IMR-90 (cell line): ENCODE measurements around the gene IL34. TPM values are rescaled to one million over a fixed set of nuclear protein-coding genes. Genes with fewer than 3 reads are reported as not detected.

Source experiments
- ATAC-seq: fragments of 200-7000 bp; cut with Tn5 transposase; 2 replicates; pipeline ENCODE4 v1.9.1; 2020; ENCODE audit warnings: low read depth, mild to moderate bottlenecking, moderate library complexity
- BruUV-seq: library from RNA; stranded (reverse); fragments of 400-500 nt; replicated peaks from 2 replicates; lab custom pipeline; 2021; lab: Mats Ljungman, UMichigan
- CTCF ChIA-PET: fragments of 300-600 bp; formaldehyde crosslinking; extraction: SDS; loops from one replicate; lab custom pipeline; 2021; ENCODE audit warnings: antibody characterized with exemption; lab: Yijun Ruan, JAX
- POLR2A ChIA-PET: fragments of 300-600 bp; sonication (Branson Sonifier 250); formaldehyde crosslinking; loops from one replicate; lab custom pipeline; 2022; ENCODE audit warnings: antibody characterized with exemption; ENCODE audit not compliant: unreplicated experiment; lab: Charles Lee
- DNase-seq: peaks from one replicate; pipeline ENCODE4 v3.0.0; 2013
- H2AFZ ChIP-seq: replicated peaks from 2 replicates; pipeline ENCODE3; 2013; ENCODE audit warnings: low read length, mild to moderate bottlenecking; ENCODE audit not compliant: poor library complexity
- H2AK5ac ChIP-seq: 2 replicates; pipeline ENCODE4 v1.6.1; 2013; ENCODE audit warnings: low read depth, low read length, inconsistent platforms
- H2AK9ac ChIP-seq: replicated peaks from 2 replicates; pipeline ENCODE3; 2013; ENCODE audit warnings: mild to moderate bottlenecking, low read depth, low read length, moderate library complexity; ENCODE audit not compliant: poor library complexity
- H2BK120ac ChIP-seq: 2 replicates; pipeline ENCODE4 v1.6.1; 2013; ENCODE audit warnings: low read depth, low read length, inconsistent platforms
- H2BK15ac ChIP-seq: 3 replicates; pipeline ENCODE4 v1.6.1; 2013; ENCODE audit warnings: low read depth, low read length, inconsistent platforms
- H2BK20ac ChIP-seq: 2 replicates; pipeline ENCODE4 v1.6.1; 2013; ENCODE audit warnings: low read depth, mild to moderate bottlenecking, inconsistent platforms, low read length, moderate library complexity
- H2BK5ac ChIP-seq: 2 replicates; pipeline ENCODE4 v1.6.1; 2013; ENCODE audit warnings: mild to moderate bottlenecking, low read depth, low read length, inconsistent platforms; ENCODE audit not compliant: poor library complexity, severe bottlenecking
- H3K14ac ChIP-seq: replicated peaks from 2 replicates; pipeline ENCODE4 v1.6.1; 2013; ENCODE audit warnings: low read depth, low read length, inconsistent platforms
- H3K18ac ChIP-seq: 2 replicates; pipeline ENCODE4 v1.6.1; 2013; ENCODE audit warnings: low read depth, low read length, control low read depth
- H3K23ac ChIP-seq: 2 replicates; pipeline ENCODE4 v1.6.1; 2013; ENCODE audit warnings: low read depth, low read length, inconsistent platforms
- H3K27ac ChIP-seq: 2 replicates; pipeline ENCODE4 v1.5.1; 2013; ENCODE audit warnings: mild to moderate bottlenecking, control low read depth, low read length; ENCODE audit not compliant: insufficient read depth
- H3K27me3 ChIP-seq: 2 replicates; pipeline ENCODE4 v1.6.1; 2013; ENCODE audit warnings: low read length; ENCODE audit not compliant: control insufficient read depth, insufficient read depth
- H3K36me3 ChIP-seq: 2 replicates; pipeline ENCODE4 v1.6.1; 2013; ENCODE audit warnings: low read length, mixed read lengths; ENCODE audit not compliant: control insufficient read depth, insufficient read depth
- H3K4ac ChIP-seq: 2 replicates; pipeline ENCODE4 v1.6.1; 2013; ENCODE audit warnings: low read depth, low read length, inconsistent platforms
- H3K4me1 ChIP-seq: 2 replicates; pipeline ENCODE4 v1.6.1; 2013; ENCODE audit warnings: low read length, mixed read lengths; ENCODE audit not compliant: control insufficient read depth, insufficient read depth
- H3K4me2 ChIP-seq: 2 replicates; pipeline ENCODE4 v1.6.1; 2013; ENCODE audit warnings: low read depth, mild to moderate bottlenecking, control low read depth, low read length, moderate library complexity
- H3K4me3 ChIP-seq: 2 replicates; pipeline ENCODE4 v1.5.1; 2013; ENCODE audit warnings: low read depth, mild to moderate bottlenecking, control low read depth, low read length, moderate library complexity; ENCODE audit not compliant: insufficient read depth
- H3K56ac ChIP-seq: 2 replicates; pipeline ENCODE4 v1.6.1; 2013; ENCODE audit warnings: low read length, inconsistent platforms; ENCODE audit not compliant: insufficient read depth; ENCODE audit errors: extremely low read depth
- H3K79me1 ChIP-seq, 2 experiments: 2 replicates each; pipeline ENCODE4 v1.6.1; 2013; ENCODE audit warnings: low read length in 2 of 2, inconsistent platforms in 1 of 2, low read depth in 1 of 2
- H3K9ac ChIP-seq: 2 replicates; pipeline ENCODE4 v1.6.1; 2013; ENCODE audit warnings: low read depth, low read length, control low read depth
- H3K9me1 ChIP-seq: 2 replicates; pipeline ENCODE4 v1.6.1; 2013; ENCODE audit warnings: low read length, inconsistent platforms; ENCODE audit not compliant: insufficient read depth
- H3K9me3 ChIP-seq: 2 replicates; pipeline ENCODE4 v1.6.1; 2013; ENCODE audit warnings: low read length; ENCODE audit not compliant: control insufficient read depth, insufficient read depth
- H4K20me1 ChIP-seq: 2 replicates; pipeline ENCODE4 v1.6.1; 2013; ENCODE audit warnings: low read length, inconsistent platforms; ENCODE audit not compliant: insufficient read depth
- H4K5ac ChIP-seq: 2 replicates; pipeline ENCODE4 v1.6.1; 2013; ENCODE audit warnings: mild to moderate bottlenecking, low read depth, low read length, control low read depth
- H4K8ac ChIP-seq, 2 experiments: 2 replicates each; pipeline ENCODE4 v1.6.1; 2013; ENCODE audit warnings: low read depth in 2 of 2, low read length in 2 of 2, control low read depth in 1 of 2, inconsistent platforms in 1 of 2
- H4K91ac ChIP-seq: 2 replicates; pipeline ENCODE4 v1.6.1; 2013; ENCODE audit warnings: low read depth, low read length, inconsistent platforms; ENCODE audit not compliant: insufficient read depth
- CHD1 ChIP-seq: IDR thresholded peaks from 2 replicates; pipeline ENCODE4 v1.6.1; 2012; ENCODE audit warnings: low read depth, low read length, improper control_type of control experiment
- MAFK ChIP-seq: IDR thresholded peaks from 2 replicates; pipeline ENCODE4 v1.6.1; 2012; ENCODE audit warnings: low read depth, low read length, improper control_type of control experiment
- MAZ ChIP-seq: IDR thresholded peaks from 2 replicates; pipeline ENCODE4 v1.6.1; 2012; ENCODE audit warnings: low read depth, mild to moderate bottlenecking, low read length, improper control_type of control experiment, moderate library complexity, borderline replicate concordance
- MXI1 ChIP-seq: IDR thresholded peaks from 2 replicates; pipeline ENCODE4 v1.6.1; 2012; ENCODE audit warnings: low read depth, mild to moderate bottlenecking, low read length, moderate library complexity, borderline replicate concordance
- NFE2L2 ChIP-seq: fragments of 150-350 bp; IDR thresholded peaks from 2 replicates; pipeline ENCODE4 v1.6.1; 2016; ENCODE audit warnings: low read depth, mild to moderate bottlenecking, low read length
- POLR2A ChIP-seq: IDR thresholded peaks from 2 replicates; pipeline ENCODE4 v1.6.1; 2012; ENCODE audit warnings: mild to moderate bottlenecking, low read depth, low read length
- RAD21 ChIP-seq: IDR thresholded peaks from 2 replicates; pipeline ENCODE4 v1.6.1; 2012; ENCODE audit warnings: low read length, improper control_type of control experiment
- RCOR1 ChIP-seq: IDR thresholded peaks from 2 replicates; pipeline ENCODE4 v1.6.1; 2012; ENCODE audit warnings: mild to moderate bottlenecking, low read length, improper control_type of control experiment; ENCODE audit not compliant: insufficient replicate concordance
- RFX5 ChIP-seq: IDR thresholded peaks from 2 replicates; pipeline ENCODE4 v1.8.0; 2012; ENCODE audit warnings: low read depth, mild to moderate bottlenecking, low read length, moderate library complexity
- SMC3 ChIP-seq: fragments of 150-350 bp; IDR thresholded peaks from 2 replicates; pipeline ENCODE4 v1.6.1; 2016; ENCODE audit warnings: low read depth, mild to moderate bottlenecking, antibody characterized with exemption, low read length, moderate library complexity
- WGBS, 2 experiments: methylation state at CpG; one replicate each; pipeline versions ENCODE4 v1.1.5 to v1.1.7; 2013; ENCODE audit warnings: missing lambda C conversion rate in 2 of 2; ENCODE audit not compliant: insufficient read length in 1 of 2; ENCODE audit errors: extremely low coverage in 2 of 2; 5-methylcytosine and 5-hydroxymethylcytosine counted together
- dilution Hi-C: fragments of 300-500 bp; cut with HindIII; formaldehyde crosslinking; loops from one replicate; pipeline ENCODE4 v1.14.3; 2018; ENCODE audit warnings: low sequenced_read_pairs; ENCODE audit not compliant: unreplicated experiment
- in situ Hi-C: fragments of 300-500 bp; cut with MboI; formaldehyde crosslinking; loops from 3 replicates; pipeline ENCODE4 v1.14.3; 2019; ENCODE audit warnings: low sequenced_read_pairs, inconsistent platforms, mixed read lengths
- intact Hi-C: fragments of 100-400 bp; cut with micrococcal nuclease; formaldehyde crosslinking; loops from 2 replicates; pipeline ENCODE4 v1.10.0; 2022
- polyA plus RNA-seq, 3 experiments: library from polyadenylated mRNA; depleted of rRNA; stranded (reverse); fragments of >200 nt; gene quantifications; 2 replicates each; pipeline ENCODE4 v1.2.3, GENCODE V29; 2012; ENCODE audit warnings: low replicate concordance in 1 of 3
- total RNA-seq: library from RNA; depleted of rRNA; stranded (reverse); fragments of >200 nt; gene quantifications from 2 replicates; pipeline ENCODE4 v1.2.3, GENCODE V29; 2012
- TF ChIP-seq, protein P1 (sequence below): fragments of 150-350 bp; IDR thresholded peaks from 2 replicates; pipeline ENCODE4 v1.6.1; 2016; ENCODE audit warnings: low read depth, mild to moderate bottlenecking, low read length, moderate library complexity, borderline replicate concordance
- TF ChIP-seq, protein P2 (sequence below): conservative IDR thresholded peaks from 2 replicates; pipeline ENCODE4 v1.5.1; 2012; ENCODE audit warnings: mild to moderate bottlenecking, low read depth, low read length, improper control_type of control experiment
- TF ChIP-seq, protein P3 (sequence below): fragments of 150-350 bp; IDR thresholded peaks from 2 replicates; pipeline ENCODE4 v1.6.1; 2017; ENCODE audit warnings: mild to moderate bottlenecking, antibody characterized with exemption, low read length, low read depth

Gene IL34
- total and polyA plus RNA-seq, 2 of the 4 experiments (the other 2 are of a cell fraction), result 1.3 to 2.5 TPM

DNA sequence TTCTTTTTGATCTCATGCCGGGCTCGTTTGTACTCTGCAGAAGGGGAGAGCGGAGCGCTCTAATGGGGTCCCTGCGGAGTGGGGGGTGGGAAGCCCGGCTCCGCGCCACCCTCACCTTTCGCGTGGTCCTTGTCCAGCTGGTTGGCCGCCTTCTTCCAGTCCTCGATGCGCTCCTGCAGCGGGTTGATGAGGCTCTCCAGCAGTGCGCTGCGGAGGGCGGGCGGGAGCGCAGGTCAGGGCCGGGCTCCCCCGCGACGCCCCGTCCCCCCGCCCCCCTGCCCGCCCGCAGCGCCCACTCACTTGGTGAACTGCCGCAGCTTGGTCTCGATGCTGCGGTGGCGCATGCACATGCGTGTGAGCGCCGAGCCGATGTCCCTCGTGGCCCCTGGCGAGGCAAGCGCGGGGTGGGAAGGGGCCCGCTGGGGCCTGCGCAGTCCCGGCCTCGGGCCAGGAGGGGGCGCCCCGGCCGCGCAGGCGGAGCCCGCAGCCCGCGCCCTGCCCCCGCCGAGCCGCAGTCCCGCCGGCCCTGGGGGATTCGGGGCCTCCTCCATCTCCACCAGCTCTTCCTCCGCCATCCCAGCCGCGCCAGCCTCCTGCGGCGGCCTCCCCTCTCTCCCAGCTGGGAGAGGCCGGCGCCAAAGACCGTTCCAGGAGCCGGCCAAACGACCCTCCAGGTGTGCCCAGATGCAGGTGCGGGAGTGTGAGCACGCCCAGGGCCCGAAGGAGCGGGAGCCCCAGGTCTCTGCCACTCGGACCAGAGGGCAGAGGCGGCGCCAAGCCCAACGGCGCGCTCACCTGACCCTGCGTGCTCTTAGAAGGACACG lies 33.5 kb downstream of the IL34 start:
- CTCF ChIA-PET, result interaction anchor here (0.7 kb wide), 1 partner anchor 91 kb away, joined by 5 read pairs; no protein-coding TSS in a partner anchor
- Histone ChIP-seq H2BK20ac (no peak overlapping the region), H3K14ac (no peak overlapping the region), H3K79me1 (peaks cover 25 to 74% of the 10 kb centered on the region in 2 experiments), H4K8ac (no peak overlapping the region), H4K5ac (no peak overlapping the region), H3K18ac (no peak overlapping the region), H4K91ac (no peak overlapping the region), H3K27ac (peak overlapping the region; percentile 15; the same call in 1 of the 2 replicates), H4K20me1 (peaks cover 75% of the 10 kb centered on the region), H2AFZ (no peak overlapping the region), H2BK5ac (no peak overlapping the region), H3K4ac (no peak overlapping the region), H3K36me3 (peaks cover 67% of the 10 kb centered on the region), H2AK9ac (peak overlapping the region; percentile 52), H3K23ac (no peak overlapping the region), H3K9ac (no peak overlapping the region), H3K56ac (no peak overlapping the region), H2BK15ac (no peak overlapping the region), H3K4me2 (no peak overlapping the region), H2BK120ac (no peak overlapping the region), H3K4me1 (peaks cover 33% of the 10 kb centered on the region), H2AK5ac (peak overlapping the region; percentile 45; the same call in 1 of the 2 replicates), H3K4me3 (no peak overlapping the region), H3K9me3 (no peaks in the 10 kb centered on the region), H3K9me1 (peaks cover 2% of the 10 kb centered on the region; the same call in 1 of the 2 replicates), H3K27me3 (no peaks in the 10 kb centered on the region)
- WGBS, 2 experiments, result 71% methylated on average over 28 of the region's 80 CpGs; no CpG with 5 or more reads in 1 of the 2 experiments
- dilution Hi-C loops (loop anchor here (10.0 kb wide), 1 partner anchor 85 kb away; no protein-coding TSS in a partner anchor), in situ Hi-C loops (loop anchor here (5.0 to 25.0 kb wide), 2 partner anchors 87 to 682 kb away; partner anchors contain the start of gene CALB2), intact Hi-C loops (loop anchor here (1.0 kb wide), 1 partner anchor 91 kb away; no protein-coding TSS in a partner anchor)
- DNase-seq (no peak), ATAC-seq (peak; percentile 36; the same call in 1 of the 2 replicates)
- no TSS peak for BruUV-seq
- POLR2A ChIA-PET, result no interaction called here
- no peak for TF ChIP-seq NFE2L2
- TF ChIP-seq, protein P1, sequence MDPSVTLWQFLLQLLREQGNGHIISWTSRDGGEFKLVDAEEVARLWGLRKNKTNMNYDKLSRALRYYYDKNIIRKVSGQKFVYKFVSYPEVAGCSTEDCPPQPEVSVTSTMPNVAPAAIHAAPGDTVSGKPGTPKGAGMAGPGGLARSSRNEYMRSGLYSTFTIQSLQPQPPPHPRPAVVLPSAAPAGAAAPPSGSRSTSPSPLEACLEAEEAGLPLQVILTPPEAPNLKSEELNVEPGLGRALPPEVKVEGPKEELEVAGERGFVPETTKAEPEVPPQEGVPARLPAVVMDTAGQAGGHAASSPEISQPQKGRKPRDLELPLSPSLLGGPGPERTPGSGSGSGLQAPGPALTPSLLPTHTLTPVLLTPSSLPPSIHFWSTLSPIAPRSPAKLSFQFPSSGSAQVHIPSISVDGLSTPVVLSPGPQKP, result no peak
- TF ChIP-seq, protein P2, sequence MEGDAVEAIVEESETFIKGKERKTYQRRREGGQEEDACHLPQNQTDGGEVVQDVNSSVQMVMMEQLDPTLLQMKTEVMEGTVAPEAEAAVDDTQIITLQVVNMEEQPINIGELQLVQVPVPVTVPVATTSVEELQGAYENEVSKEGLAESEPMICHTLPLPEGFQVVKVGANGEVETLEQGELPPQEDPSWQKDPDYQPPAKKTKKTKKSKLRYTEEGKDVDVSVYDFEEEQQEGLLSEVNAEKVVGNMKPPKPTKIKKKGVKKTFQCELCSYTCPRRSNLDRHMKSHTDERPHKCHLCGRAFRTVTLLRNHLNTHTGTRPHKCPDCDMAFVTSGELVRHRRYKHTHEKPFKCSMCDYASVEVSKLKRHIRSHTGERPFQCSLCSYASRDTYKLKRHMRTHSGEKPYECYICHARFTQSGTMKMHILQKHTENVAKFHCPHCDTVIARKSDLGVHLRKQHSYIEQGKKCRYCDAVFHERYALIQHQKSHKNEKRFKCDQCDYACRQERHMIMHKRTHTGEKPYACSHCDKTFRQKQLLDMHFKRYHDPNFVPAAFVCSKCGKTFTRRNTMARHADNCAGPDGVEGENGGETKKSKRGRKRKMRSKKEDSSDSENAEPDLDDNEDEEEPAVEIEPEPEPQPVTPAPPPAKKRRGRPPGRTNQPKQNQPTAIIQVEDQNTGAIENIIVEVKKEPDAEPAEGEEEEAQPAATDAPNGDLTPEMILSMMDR, result peak; percentile 58
- no peak for TF ChIP-seq MAZ
- TF ChIP-seq POLR2A, result no peak
- no peak for TF ChIP-seq RCOR1
- TF ChIP-seq CHD1, result no peak
- no peak for TF ChIP-seq RFX5
- TF ChIP-seq RAD21, result peak; percentile 75
- TF ChIP-seq, protein P3, sequence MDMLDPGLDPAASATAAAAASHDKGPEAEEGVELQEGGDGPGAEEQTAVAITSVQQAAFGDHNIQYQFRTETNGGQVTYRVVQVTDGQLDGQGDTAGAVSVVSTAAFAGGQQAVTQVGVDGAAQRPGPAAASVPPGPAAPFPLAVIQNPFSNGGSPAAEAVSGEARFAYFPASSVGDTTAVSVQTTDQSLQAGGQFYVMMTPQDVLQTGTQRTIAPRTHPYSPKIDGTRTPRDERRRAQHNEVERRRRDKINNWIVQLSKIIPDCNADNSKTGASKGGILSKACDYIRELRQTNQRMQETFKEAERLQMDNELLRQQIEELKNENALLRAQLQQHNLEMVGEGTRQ, result no peak
- no peak for TF ChIP-seq MAFK
- no peak for TF ChIP-seq MXI1
- peak; percentile 71 for TF ChIP-seq SMC3
